DND-41 (cell line): Measurements from ENCODE around the gene GTPBP6.

ENCODE experiments used
- EZH2 ChIP-seq: IDR thresholded peaks from 3 replicates; pipeline ENCODE4 v1.6.1; 2012; ENCODE audit warnings: borderline replicate concordance, low read depth, mild to moderate bottlenecking, moderate library complexity, low read length, inconsistent platforms; ENCODE audit not compliant: severe bottlenecking
- TF ChIP-seq, protein P1 (sequence below): IDR thresholded peaks from 2 replicates; pipeline ENCODE4 v1.5.1; 2012; ENCODE audit warnings: borderline replicate concordance, low read length, moderate library complexity, mild to moderate bottlenecking; ENCODE audit not compliant: poor library complexity, severe bottlenecking; ENCODE audit errors: extremely low read depth

DNA sequence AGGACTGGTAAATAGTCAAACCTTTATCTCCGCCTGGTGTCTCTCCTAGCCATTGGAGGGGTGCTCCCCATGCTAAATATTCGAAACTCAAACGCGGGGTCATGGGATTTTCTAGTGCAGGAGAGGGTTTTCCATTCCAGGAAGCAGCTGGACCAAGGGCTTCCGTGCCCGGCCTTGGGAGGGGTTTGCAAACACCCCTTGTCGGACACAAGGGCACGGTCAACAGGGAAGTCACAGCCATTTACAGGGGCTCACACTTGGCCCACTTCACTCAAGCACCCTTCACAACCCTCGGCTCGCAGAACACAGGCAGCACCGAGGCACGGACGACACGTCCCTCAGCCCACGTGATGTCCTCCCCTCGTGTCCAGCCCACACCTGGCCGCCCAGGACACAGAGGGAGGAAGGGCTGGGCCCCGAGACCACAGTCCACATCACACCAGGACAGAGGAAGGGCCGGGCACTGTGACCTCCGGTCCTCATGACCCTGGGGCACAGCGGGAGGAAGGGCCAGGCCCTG is 47.7 kb downstream of the GTPBP6 start:
- TF ChIP-seq, protein P1, sequence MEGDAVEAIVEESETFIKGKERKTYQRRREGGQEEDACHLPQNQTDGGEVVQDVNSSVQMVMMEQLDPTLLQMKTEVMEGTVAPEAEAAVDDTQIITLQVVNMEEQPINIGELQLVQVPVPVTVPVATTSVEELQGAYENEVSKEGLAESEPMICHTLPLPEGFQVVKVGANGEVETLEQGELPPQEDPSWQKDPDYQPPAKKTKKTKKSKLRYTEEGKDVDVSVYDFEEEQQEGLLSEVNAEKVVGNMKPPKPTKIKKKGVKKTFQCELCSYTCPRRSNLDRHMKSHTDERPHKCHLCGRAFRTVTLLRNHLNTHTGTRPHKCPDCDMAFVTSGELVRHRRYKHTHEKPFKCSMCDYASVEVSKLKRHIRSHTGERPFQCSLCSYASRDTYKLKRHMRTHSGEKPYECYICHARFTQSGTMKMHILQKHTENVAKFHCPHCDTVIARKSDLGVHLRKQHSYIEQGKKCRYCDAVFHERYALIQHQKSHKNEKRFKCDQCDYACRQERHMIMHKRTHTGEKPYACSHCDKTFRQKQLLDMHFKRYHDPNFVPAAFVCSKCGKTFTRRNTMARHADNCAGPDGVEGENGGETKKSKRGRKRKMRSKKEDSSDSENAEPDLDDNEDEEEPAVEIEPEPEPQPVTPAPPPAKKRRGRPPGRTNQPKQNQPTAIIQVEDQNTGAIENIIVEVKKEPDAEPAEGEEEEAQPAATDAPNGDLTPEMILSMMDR: no peak
- no peak for TF ChIP-seq EZH2
